ENCODE measurements around the gene SDCBP2.

SDCBP2 gene

DNA sequence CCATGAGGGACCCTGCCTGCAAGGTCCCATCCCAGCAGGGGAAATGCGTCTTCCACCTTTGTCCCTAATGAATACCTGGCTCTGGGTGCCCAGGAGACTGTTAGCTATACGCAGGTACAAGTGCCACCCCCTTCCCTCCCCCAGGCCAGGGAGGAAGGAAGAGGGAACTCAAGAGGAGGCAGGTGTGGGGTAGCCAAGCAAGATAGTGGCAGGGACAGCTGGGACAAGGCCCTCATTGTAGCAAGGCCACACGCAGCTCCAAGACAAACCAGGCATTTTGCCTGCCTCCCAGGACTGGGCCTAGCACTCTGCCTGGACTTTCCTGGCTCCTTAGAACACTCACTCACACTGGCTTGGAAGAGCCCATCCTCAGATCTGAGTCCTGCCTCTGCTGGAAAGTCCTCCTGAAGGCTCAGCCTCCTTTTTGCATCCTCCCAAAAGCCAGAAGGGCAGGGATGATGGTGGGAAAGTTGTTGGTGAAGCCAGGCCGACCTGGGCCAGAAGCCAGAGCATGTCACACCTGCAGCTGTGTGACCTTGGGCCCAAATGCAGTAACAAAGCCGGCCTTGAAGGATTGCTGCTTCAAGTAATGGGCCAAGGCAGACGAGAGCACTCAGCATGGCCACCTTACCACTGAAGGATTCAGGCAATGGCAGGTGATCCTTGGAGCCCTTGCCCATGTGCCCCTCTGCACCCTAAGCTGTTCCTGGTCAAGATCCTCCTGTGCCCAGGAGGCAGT, 35.1 kb downstream of the SDCBP2 start:
- DNase-seq, result no peak

DNA sequence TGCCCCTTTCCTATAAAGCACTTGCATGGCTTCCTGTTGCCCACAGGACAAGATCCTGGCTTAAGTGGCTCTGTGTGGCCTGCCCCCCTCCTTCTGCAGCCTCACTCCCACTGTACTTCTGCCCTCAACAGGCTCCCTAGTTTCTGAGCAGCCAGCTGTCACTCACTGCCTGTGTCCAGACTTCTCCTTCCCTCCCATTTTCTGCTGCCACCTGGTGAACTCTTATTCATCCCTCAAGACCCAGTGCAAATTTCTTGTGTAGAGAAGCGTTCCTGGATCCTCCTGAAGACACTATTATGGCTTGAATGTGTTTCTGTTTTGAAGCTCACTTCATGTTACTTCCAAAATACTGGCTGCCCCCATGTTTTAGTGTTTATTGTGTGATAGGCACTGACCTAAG, 36.3 kb downstream of the SDCBP2 start:
- DNase-seq, result no peak

DNA sequence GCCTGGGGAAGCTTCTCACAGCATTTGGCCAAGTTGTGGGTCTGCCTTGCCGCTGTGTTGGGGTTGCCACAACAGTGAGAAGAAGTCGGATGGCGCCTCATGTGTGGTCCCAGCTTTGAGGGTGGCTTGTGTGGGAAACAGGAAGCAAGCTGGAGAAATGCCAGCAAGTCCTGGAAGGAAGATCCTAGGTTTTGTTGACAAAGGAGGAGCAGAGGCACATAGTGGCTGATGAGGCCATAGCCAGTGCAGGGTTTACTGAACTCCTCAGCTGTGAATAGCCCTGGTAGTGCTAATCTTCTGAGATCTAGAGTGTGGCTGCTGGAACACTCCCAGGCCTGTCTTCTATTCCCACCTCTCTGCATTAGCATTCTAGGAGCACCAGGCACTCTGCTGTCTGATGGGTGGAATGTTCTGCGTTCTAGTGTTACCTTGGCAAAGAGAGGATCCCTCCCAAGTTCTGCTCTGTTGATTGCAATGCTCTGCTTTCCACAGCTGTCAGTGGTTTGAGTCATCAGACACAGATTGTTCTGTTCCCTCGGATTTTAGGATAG, 37.7 kb downstream of the SDCBP2 start:
- DNase-seq, result no peak

DNA sequence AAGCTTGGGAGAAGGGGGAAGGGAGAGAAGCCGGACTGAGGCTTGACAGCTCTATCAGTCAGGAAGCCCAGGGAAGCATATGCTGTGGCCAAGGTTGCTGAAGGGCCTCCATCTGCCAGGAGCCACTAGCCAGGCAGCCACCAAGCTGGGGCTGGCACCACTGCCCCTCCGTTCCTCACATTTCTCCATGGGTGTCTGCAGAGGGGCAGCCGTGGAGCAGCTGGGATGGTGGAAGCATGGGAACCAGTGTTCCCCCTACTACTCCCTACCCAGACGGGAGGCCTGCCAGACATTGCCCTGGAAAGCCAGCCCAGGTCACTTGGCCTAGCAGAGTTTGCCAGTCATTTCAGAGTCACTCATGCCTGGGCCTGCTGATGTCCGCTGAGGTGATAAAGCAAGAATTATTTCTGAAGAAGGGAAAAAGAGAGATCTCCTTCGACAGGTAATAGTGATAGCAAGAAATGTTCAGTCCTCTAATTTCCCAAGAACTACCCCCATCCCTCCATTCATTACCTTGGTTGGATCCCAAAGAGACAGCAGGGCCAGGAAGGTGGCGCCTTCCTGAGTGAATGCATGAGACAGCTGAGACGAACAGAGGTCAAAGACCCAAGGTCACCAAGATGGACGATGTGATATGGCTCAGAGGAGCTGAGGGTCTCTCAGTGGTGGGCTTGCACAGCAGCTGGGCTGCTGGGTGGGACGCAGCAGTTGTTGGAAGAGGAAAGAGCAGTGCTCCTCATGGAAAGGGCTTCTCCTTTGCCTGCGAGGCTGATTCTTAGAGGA, 41.0 kb downstream of the SDCBP2 start:
- no peak for DNase-seq

DNA sequence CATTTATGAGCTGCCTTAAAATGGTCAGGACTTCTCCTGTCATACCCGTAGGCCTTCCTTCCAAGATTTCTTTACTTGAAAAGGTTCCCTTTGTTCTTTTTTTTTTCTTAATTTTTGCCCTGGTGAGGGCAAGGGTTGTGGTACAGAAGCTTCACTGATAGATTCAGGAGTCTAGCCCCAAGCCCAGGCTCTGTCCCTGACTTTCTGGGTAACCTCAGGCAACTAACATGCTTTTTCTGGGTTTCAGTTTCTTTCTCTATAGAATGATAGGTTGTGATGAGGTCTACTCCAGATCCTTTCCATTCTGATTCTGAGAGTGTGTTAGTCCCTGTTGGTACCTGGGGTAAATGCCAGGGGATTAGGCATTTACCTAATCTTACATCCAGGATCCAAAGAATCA, 41.6 kb downstream of the SDCBP2 start:
- no peak for DNase-seq

DNA sequence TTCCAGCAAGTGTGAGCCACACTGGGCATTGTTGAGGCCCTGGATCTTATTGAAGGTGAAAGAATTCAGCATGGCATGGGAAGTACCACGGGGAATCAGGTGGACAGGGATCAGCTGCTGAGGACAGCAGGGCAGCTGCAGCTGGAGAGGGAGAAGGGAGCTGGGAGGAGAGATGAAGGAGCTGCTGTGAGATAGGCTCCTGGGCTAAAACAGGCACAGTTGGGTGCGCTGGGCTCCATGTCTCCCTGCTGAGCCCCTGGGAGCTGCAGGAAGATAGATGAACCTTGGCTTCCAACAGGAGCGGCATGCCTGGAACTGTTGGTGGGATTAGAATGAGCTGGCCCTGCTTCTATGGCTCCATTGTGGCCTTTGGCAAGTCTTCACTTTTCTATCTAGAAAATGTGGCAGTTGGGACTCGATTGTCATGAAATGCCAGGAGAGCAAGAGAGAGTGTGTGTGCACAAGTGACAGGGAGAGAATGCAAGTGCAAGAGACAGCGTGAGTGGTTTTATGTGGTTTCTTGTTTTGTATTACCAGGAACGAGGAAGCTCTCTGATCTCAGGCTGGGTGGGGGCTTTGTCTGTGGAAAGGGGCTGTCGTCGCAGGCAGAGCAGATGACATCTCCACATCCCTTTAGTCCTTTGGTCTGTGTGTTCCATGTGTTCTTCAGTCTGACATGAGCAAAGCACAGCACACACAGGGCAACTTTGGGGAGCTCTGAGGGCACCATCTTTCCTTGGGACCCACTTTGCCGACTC, 42.5 kb downstream of the SDCBP2 start:
- DNase-seq, result no peak

DNA sequence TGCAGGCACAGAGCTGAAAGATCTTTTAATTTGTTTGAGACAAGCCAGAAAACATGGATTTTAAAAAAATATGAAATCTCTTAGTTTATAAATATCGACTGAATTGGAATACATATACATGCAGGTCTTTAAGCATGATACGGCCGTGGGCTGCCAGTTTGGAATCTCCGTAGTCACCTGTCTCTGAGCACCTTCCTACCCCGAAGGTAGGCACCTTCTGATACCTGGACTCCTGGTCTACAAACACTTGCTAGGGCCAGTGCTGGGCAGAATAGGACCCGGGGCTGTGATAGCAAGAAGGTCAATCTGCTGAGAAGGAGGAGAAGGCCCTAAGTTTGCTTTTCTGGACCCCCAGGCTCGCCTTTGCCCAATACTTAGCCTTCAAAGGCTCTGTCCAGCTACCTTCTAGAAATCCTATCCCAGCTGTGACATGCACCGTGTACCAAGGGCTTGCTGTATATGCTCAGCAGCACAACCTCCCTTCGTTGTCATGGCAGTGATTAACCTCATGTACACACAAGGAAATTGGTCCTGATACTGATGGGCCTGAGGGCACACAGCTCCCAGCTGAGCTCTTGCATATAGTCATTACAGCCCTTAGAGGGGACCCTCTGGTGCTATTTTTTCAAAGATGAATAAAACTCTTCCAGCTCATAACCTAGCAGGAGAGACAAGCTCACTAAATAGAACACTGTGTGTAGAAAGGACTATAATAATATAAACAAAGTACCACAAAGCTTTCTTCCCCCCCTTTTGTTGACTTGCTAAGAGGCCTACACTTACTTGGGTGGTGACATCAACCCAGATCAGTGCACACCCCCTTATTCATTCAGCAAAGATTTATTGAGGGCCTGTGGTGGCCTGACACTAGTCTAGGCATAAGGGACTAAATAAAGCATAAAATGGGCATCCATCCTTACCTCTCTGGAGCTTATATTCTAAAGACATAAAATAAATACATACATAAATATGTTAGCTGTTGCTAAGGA, 45.1 kb downstream of the SDCBP2 start:
- DNase-seq, result no peak

DNA sequence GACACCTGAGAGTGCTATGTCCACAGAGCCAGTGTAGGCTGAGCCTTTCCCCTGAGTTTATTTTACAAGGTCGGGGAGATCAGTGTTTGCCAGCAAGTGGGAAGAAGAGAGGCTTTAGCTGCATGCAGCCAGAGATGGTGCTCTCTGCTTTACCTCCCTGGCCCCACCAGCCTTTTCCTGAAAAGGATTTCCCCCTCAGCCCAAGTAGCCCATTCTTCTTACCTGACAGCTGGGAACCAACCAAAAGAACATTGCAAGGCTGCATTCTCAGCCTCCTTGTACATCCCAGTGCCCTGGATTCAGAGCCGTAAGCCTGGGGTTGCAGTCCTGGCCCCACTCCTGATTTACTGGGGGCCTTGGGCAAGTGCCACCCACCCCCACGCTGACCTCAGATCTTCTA, 46.0 kb downstream of the SDCBP2 start:
- no peak for DNase-seq

DNA sequence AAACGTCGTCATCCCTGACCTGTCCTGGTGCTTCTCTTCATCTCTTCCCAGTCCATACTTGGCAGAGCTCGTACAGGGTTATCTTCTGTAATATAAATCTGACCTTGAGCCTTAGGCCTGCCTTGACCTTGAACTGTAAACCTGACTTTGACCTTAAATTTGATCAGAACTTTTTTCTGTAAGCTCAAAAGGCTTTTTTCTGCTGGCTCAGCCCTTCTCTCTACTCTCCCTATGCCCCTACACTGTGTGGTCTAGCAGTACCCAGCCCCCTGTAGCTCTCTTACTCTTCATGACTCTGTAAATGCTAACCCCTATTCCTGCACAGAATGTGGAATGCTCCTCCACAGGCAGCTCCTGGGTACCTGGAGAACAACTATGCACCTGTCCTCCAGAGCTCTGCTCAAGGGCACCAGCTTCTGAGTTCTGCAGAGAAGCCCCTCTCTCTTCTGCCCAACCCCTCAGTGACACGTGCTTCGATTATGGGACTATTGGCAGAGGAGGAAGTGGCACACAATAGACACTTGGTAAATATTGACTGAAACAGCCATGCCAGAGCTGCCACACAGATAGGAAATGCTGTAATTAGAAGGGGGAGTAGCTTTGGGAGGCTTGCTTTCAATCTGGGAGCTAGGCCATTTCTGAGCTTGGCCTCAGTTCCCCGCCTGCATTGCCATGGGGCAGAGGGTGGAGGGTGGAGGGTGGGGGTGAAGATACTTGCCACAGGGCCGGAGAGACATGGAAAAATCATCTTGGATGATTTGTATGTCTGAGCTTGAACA, 47.5 kb downstream of the SDCBP2 start:
- no peak for DNase-seq

DNA sequence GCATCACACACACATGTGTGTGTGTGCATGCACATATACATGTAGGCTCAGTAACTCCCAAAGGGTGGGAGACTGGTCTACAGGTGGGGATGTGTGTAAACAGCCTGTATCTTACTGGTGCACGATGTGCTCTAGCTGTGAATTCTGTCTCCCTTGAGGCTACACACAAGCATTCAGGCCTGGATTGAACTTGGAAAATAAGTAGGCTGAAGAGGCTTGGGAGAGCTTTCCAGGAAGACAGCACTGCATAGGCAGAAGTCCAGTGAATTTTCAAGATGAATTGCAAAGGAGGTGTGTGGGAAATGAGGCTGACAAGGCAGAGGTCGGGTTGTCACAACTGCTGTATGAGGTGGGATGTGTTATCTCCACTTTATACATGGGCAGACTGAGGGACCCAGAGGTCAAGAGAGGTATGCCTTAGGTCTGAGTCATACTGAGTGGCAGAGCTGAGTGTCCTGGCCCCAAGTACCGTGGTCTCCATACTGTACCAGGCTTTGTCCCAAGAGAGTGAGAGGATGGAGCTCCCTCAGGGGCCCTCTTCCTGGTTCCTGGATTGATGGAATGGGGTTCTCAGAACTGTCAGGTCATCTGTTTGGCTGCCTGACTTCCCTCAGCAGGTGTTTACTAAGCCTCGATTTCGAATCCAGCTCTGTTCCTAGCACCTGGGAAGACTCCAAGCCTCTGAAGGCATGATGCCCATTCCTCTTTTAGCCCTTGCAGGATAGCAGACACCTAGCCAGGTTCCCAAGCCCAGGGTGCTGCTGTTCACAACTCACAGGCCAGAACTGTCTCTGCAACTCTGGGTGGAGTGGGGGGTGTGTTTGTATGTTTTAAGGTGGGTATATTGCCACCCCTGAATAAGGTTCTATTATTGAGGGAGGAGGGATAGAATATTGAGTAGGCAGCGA, 48.5 kb downstream of the SDCBP2 start:
- DNase-seq, result no peak

DNA sequence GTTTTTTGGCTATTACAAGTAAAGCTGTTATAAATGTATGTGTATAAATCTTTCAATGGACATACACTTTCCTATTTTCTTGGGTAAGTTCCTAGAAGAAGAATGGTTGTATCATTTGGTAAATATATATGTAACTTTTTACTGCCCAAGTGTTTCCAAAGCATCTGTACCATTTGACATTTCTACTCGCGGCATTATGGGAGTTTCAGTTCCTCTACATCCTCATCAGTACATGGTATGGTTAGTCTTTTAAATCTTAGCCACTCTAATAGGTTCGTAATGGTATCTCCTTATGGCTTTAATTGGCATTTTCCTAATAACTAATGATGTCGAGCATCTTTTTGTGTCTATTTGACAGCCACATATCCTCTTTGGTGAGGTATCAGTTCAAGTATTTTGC, 49.9 kb downstream of the SDCBP2 start:
- DNase-seq, result no peak

DNA sequence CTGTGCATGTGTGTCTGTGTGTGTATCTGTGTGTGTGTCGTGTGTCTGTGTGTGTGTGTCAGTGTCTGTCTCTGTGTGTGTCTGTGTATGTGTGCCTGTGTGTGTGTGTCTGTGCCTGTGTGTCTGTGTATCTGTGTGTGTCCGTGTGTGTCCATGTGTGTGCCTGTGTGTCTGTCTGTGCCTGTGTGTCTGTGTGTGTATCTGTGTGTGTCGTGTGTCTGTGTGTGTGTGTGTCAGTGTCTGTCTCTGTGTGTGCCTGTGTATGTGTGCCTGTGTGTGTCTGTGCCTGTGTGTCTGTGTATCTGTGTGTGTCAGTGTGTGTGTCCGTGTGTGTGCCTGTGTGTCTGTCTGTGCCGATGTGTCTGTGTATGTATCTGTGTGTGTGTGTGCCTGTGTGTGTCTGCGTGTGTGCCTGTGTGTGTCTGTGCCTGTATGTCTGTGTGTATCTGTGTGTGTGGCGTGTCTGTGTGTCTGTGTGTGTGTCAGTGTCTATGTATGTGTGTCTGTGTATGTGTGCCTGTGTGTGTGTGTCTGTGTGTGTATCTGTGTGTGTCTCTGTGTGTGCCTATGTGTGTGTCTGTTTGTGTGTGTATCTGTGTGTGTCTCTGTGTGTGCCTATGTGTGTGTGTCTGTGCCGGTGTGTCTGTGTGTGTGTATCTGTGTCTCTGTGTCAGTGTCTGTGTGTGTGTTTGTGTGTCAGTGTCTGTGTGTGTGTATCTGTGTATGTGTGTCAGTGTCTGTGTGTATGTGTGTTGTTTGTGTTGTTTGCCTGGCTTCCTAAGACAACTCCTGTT, 51.2 kb downstream of the SDCBP2 start:
- no peak for DNase-seq

DNA sequence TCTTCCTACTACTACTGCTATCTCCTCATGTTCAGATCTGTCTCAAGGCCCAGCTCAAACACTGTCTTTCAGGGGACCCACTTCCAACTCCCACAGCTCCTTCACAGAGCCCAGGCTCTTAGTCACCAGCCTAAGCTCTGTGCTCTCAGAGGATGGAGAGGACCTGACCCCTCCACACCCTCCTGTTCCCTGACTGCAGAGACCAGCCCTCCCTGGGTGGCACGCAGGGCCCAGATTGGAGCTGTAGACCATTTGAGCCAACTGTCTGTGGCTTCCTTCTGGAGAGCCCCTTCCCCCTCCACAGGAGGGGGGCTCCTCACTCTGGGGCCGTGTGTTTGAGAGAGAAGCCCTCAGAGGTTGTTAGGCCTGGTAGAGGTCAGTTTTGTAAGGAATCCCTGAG, 53.0 kb downstream of the SDCBP2 start:
- no peak for DNase-seq

DNA sequence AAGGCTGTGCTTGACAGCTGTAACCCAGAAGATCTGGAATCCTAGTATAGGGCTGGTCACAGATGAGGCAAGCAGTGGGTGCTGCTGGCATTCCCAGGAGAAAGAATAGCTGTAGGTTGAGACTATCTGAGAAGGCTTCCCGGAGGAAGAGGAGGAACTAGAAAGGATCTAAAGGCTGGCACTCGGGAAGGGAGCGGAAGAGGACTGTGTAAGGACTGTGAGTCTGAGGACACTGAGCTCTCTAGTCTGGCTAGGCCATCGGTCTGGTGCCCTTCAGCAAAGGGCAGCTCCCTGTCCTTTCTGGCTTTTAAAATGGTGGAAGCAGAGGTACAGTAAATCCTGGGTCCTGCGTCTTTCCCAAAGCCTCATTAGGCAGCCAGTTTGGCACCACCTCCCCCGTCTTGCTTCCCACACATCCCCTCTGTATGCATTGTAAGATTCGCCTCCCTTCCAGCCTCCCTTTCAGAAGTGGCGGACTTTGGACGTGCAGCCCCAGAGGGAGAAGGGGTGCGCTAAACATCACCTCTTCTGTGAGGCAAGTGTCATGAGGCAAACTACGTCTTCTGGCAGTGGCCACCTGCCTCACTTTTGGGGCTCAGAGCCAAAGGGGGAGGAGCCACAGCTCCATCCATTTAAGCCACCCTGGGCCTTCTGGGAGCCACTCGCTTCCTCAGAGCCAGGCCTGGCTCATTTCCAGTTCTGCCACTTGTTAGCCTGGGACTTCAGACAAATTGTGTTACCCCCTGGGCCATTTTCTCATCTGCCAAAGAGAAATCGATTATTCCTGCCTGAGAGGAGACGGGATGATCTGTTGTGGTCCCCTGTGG, 54.2 kb downstream of the SDCBP2 start:
- no peak for DNase-seq

DNA sequence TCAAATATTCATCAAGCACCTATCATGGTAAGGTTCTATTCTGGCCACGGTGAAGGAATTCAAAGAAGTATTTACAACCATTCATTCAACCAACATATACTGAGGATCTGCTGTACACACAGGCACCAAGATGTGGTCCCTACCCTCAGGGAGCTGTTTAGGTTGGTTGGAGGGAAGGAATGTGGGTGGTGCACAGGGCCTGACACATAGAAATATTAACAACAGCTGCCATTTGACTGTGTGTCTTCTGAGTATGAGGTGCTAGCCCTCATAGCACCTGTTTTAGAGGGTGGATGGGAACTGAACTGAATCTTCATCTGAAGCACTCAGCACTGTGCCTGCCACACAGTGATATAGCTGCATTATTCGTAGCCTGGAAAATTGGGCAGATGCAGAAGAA, 55.6 kb downstream of the SDCBP2 start:
- no peak for DNase-seq

DNA sequence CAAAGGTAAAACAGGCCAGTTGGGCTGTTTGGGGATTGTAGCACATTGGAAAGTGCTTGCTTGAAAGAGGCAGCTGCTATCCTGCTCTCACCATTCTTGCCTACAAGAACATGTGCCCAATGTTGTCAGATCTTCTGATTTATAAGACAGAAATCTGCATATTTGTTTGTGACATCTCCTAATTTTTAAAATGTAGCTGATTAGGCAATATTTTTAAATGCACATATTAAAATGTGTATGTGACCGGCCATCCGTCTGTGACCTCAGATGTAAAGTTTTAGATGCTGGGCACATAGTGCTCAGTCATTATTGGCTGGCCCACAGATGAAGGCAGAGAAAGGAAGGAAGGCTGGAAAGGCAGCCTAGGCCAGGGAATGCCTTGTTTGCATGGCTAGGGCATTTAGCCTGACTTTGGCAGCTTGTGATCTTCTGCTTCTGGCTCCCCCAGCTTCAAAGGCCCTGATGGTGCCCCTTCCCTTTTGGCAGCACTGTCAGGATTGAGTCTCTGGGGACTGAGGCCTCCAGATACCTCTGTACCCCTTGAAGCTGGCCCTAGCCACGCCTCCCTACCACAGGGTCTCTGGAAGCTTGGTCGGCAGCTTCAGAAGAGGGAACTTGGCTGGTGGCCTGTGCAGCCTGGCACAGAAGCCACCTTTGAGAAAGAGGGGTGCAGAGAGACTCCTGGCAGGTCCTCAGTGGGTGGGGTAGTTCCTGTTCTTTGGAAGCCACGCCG, 56.4 kb downstream of the SDCBP2 start:
- DNase-seq, result no peak

DNA sequence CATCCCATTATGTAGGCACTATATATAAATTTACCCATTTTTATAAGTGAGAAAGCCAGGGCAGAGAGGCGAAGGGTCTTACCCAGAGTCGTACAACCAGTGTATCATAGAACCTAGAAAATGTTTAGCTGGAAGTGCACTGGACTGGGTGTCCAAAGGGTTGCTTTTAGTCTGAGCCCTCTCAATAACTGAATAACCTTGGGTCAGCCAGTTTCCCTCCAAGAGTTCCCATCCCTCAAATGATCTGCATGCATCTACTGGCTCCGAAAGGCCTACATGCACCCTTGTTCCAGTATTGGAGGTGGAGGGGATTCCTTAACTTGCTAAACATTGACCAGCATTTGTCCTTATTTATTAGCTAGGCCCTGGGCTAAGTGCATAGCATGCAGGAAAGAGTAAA, 59.1 kb downstream of the SDCBP2 start:
- no peak for DNase-seq

DNA sequence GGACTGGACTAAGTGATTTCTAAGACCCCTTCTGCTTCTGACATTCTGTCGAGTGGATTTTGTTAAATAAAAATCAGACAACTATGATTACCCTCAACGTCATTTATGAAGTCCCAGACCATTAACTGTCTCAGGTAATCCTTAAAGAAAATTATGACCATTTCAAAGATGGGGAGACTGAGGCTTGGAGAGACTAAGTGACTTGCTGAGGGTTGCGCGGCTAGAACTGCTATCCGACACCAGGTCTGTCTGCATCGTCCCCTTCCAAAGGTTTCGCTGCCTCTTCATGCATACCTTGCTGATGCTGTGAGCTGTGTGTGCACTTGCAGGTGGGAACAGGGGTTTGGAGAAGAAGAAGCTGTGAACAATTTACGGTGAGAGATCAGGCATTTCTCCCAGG, 59.7 kb downstream of the SDCBP2 start:
- no peak for DNase-seq

Measured in stimulated activated naive CD4-positive, alpha-beta T cell treated with Interleukin-2 at 50 U/mL for 16 hours (primary cell).